SKM-1 treated with dmso at 0.1 percent for 144 hours (cell line): Measurements from ENCODE around the gene GRM7.

Experiments used
- DNase-seq: peaks from one replicate; lab custom pipeline; 2025; ENCODE audit not compliant: unreplicated experiment; lab: John Stamatoyannopoulos, UW

GRM7 gene

GRCh38 chr3:7385635-7386034, 524.7 kb downstream of the GRM7 start:
- no peak for DNase-seq

GRCh38 chr3:7388026-7388425, 527.1 kb downstream of the GRM7 start:
- no peak for DNase-seq

- no peak for DNase-seq
These were observed 531.3 kb downstream of the GRM7 start for GRCh38 chr3:7392206-7392605.

- DNase-seq: no peak
These were observed 533.2 kb downstream of the GRM7 start for GRCh38 chr3:7393944-7394605.

GRCh38 chr3:7396534-7396933, 535.6 kb downstream of the GRM7 start:
- no peak for DNase-seq

- no peak for DNase-seq
These were observed 536.2 kb downstream of the GRM7 start for GRCh38 chr3:7397097-7397496.

- DNase-seq: no peak
These were observed 539.4 kb downstream of the GRM7 start for GRCh38 chr3:7400360-7400759.

GRCh38 chr3:7401418-7401817, 540.5 kb downstream of the GRM7 start:
- no peak for DNase-seq

- DNase-seq: no peak
These were observed 546.2 kb downstream of the GRM7 start for GRCh38 chr3:7407107-7407506.

- no peak for DNase-seq
These were observed 549.9 kb downstream of the GRM7 start for GRCh38 chr3:7410782-7411181.

GRCh38 chr3:7421065-7421464, 560.1 kb downstream of the GRM7 start:
- no peak for DNase-seq

- no peak for DNase-seq
These were observed 562.1 kb downstream of the GRM7 start for GRCh38 chr3:7423036-7423435.

GRCh38 chr3:7423995-7424394, 563.1 kb downstream of the GRM7 start:
- no peak for DNase-seq

GRCh38 chr3:7428206-7428718, 567.3 kb downstream of the GRM7 start:
- no peak for DNase-seq

- DNase-seq: no peak
These were observed 571.7 kb downstream of the GRM7 start for GRCh38 chr3:7432610-7433009.

- no peak for DNase-seq
These were observed 572.2 kb downstream of the GRM7 start for GRCh38 chr3:7433073-7433472.

- peak; percentile 8 for DNase-seq
These were observed 575.6 kb downstream of the GRM7 start for GRCh38 chr3:7436542-7436941.

- DNase-seq: no peak
These were observed 576.3 kb downstream of the GRM7 start for GRCh38 chr3:7437231-7437630.

GRCh38 chr3:7439101-7439680, 578.3 kb downstream of the GRM7 start:
- no peak for DNase-seq

GRCh38 chr3:7444886-7445285, 584.0 kb downstream of the GRM7 start:
- DNase-seq: no peak

- no peak for DNase-seq
These were observed 584.4 kb downstream of the GRM7 start for GRCh38 chr3:7445331-7445730.

- no peak for DNase-seq
These were observed 586.4 kb downstream of the GRM7 start for GRCh38 chr3:7447197-7447769.

GRCh38 chr3:7456386-7456785, 595.5 kb downstream of the GRM7 start:
- no peak for DNase-seq
